Endodermal cell (in vitro differentiated cells): ENCODE measurements around the gene CLIC1. TPM values are rescaled to one million over a fixed set of nuclear protein-coding genes. Genes with fewer than 3 reads are reported as not detected.
A peak's percentile ranks its signal among the peaks of the same experiment; 100 is the strongest.

Source experiments
- DNase-seq: peaks from one replicate; pipeline ENCODE4 v3.0.0-alpha.2; 2017
- H3K27ac ChIP-seq: 2 replicates; pipeline ENCODE4 v1.5.1; 2013; ENCODE audit warnings: mild to moderate bottlenecking, low read depth, low read length, moderate library complexity
- H3K27me3 ChIP-seq: 2 replicates; pipeline ENCODE4 v1.6.1; 2013; ENCODE audit warnings: mild to moderate bottlenecking, low read length, moderate library complexity; ENCODE audit not compliant: insufficient read depth, control insufficient read depth, poor library complexity, severe bottlenecking
- H3K36me3 ChIP-seq: 2 replicates; pipeline ENCODE4 v1.7.0; 2013; ENCODE audit warnings: mild to moderate bottlenecking, low read length, moderate library complexity; ENCODE audit not compliant: control insufficient read depth, insufficient read depth
- H3K4me1 ChIP-seq: one replicate; pipeline ENCODE4 v1.7.0; 2013; ENCODE audit warnings: low read length; ENCODE audit not compliant: control insufficient read depth, insufficient read depth
- H3K4me3 ChIP-seq: 2 replicates; pipeline ENCODE4 v1.5.1; 2013; ENCODE audit warnings: mild to moderate bottlenecking, low read length, moderate library complexity
- H3K9ac ChIP-seq: 2 replicates; pipeline ENCODE4 v1.6.1; 2013; ENCODE audit warnings: mild to moderate bottlenecking, low read length, moderate library complexity; ENCODE audit not compliant: poor library complexity, severe bottlenecking; ENCODE audit errors: extremely low read depth
- H3K9me3 ChIP-seq: 2 replicates; pipeline ENCODE4 v1.6.1; 2013; ENCODE audit warnings: mild to moderate bottlenecking, low read length, moderate library complexity; ENCODE audit not compliant: control insufficient read depth
- H3K27ac Mint-ChIP-seq: 2 replicates; pipeline ENCODE4 v1.8.0; 2020; ENCODE audit warnings: mixed read lengths
- H3K27me3 Mint-ChIP-seq: 2 replicates; pipeline ENCODE4 v1.8.0; 2021; ENCODE audit warnings: mild to moderate bottlenecking, mixed read lengths; ENCODE audit not compliant: insufficient read depth
- H3K36me3 Mint-ChIP-seq: 2 replicates; pipeline ENCODE4 v1.8.0; 2020; ENCODE audit warnings: low read depth, mixed read lengths
- H3K4me1 Mint-ChIP-seq: 2 replicates; pipeline ENCODE4 v1.8.0; 2020; ENCODE audit warnings: mixed read lengths
- H3K4me3 Mint-ChIP-seq: 2 replicates; pipeline ENCODE4 v1.8.0; 2020; ENCODE audit warnings: mild to moderate bottlenecking, moderate library complexity, mixed read lengths
- H3K9me3 Mint-ChIP-seq: 2 replicates; pipeline ENCODE4 v1.8.0; 2020; ENCODE audit warnings: mild to moderate bottlenecking, mixed read lengths
- WGBS, 2 experiments: methylation state at CpG; one replicate each; pipeline versions ENCODE4 v1.1.5 to v1.1.7; 2013; ENCODE audit warnings: missing lambda C conversion rate in 2 of 2, mixed read lengths in 1 of 2; ENCODE audit not compliant: insufficient coverage in 1 of 2, insufficient read length in 1 of 2; 5-methylcytosine and 5-hydroxymethylcytosine counted together
- total RNA-seq, 2 donors: library from RNA; stranded (reverse); fragmentation: NEBNext Ultra II Directional in 1 of 2; extraction: Animal tissue kit (Norgen Biotek cat#: 25700) in 1 of 2; gene quantifications; 2 replicates in 1 of 2; 3 replicates in 1 of 2; pipeline ENCODE4 v1.2.1, GENCODE V29; 2021
- TF ChIP-seq, protein P1 (sequence below): fragments of 200-600 bp; sonication (generic); conservative IDR thresholded peaks from 2 replicates; pipeline ENCODE4 v1.5.0; 2021; ENCODE audit warnings: antibody characterized with exemption, mild to moderate bottlenecking

Gene CLIC1
- total RNA-seq, 2 donors from 2014 or later: 289 to 380 TPM

DNA sequence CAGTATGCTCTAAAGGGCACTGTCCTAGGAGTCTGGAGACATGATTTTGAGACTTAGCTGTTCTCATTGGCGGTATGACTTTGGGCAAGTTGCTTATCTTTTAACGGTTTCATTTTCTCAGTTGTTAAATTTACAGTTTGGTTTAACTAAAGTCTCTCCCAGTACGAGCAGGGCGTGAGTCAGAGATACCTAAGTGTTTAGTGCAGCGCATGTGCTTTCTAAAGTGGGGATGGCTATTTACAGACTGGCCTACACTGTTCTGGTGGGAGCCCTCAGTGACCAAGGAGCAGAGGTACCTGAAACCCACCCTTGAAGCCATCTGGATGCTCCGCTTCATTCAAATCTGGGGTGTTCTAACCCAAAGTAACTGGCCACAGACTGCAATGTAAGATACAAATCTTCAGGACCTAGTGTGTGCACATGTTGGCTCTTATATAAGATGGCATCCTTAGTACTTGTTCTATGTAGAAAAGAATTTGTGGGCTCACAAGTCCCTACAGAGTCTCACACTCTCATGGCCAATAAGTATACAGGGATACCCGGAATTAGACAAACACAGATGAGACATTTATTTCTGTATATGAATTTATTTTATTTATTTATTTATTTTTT, 14.2 kb upstream of the CLIC1 start:
- H3K27me3 ChIP-seq: no peaks in the 10 kb centered on the region
- Mint-ChIP-seq H3K36me3 (peaks cover 14% of the 10 kb centered on the region), H3K4me3 (no peak overlapping the region), H3K9me3 (no peaks in the 10 kb centered on the region), H3K27me3 (no peaks in the 10 kb centered on the region), H3K4me1 (peaks cover 8% of the 10 kb centered on the region), H3K27ac (no peak overlapping the region)
- TF ChIP-seq, protein P1, sequence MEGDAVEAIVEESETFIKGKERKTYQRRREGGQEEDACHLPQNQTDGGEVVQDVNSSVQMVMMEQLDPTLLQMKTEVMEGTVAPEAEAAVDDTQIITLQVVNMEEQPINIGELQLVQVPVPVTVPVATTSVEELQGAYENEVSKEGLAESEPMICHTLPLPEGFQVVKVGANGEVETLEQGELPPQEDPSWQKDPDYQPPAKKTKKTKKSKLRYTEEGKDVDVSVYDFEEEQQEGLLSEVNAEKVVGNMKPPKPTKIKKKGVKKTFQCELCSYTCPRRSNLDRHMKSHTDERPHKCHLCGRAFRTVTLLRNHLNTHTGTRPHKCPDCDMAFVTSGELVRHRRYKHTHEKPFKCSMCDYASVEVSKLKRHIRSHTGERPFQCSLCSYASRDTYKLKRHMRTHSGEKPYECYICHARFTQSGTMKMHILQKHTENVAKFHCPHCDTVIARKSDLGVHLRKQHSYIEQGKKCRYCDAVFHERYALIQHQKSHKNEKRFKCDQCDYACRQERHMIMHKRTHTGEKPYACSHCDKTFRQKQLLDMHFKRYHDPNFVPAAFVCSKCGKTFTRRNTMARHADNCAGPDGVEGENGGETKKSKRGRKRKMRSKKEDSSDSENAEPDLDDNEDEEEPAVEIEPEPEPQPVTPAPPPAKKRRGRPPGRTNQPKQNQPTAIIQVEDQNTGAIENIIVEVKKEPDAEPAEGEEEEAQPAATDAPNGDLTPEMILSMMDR: no peak
- no peaks in the 10 kb centered on the region for H3K4me1 ChIP-seq
- H3K9me3 ChIP-seq: no peaks in the 10 kb centered on the region
- 89 to 95% methylated on average over 3 to 6 of the region's 7 CpGs for WGBS, 2 experiments
- no peaks in the 10 kb centered on the region for H3K36me3 ChIP-seq
- DNase-seq: no peak
- no peak overlapping the region for H3K27ac ChIP-seq
- H3K9ac ChIP-seq: no peak overlapping the region
- no peak overlapping the region for H3K4me3 ChIP-seq

DNA sequence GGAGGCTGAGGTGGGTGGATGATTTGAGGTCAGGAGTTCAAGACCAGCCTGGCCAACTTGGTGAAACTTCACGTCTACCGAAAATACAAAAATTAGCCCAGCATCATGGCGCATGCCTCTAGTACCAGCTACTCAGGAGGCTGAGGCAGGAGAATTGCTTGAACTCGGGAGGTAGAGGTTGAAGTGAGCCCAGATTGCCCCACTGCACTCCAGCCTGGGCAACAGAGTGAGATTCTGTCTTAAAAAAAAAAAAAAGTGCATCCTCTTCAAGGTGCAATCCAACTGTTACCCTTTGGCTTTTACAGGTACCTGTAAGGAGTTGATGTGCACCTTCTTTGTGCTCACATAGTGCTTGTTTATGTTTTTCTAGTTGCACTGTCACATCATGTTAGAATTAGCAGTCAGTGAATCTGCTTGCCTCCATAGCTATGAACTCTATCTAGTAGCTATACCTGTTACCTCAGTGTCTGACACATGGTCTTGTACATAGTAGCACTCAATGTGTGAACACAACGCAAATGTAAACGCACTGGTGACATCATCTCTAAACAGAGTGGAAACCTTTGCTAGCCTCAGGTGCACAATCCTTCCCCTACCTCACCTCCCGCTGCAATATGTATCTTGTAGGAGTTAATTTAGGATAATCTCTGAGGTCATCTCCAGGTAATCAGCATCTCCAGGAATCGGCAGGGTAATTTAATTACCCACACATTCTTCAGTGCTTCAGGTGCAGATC, 13.1 kb upstream of the CLIC1 start:
- DNase-seq: no peak
- H3K9me3 Mint-ChIP-seq: no peaks in the 10 kb centered on the region
- no peak overlapping the region for H3K27ac Mint-ChIP-seq
- no peak overlapping the region for H3K27ac ChIP-seq
- no peaks in the 10 kb centered on the region for H3K36me3 ChIP-seq
- H3K4me3 Mint-ChIP-seq: no peak overlapping the region
- no peaks in the 10 kb centered on the region for H3K9me3 ChIP-seq
- H3K4me3 ChIP-seq: no peak overlapping the region
- peaks cover 13% of the 10 kb centered on the region for H3K4me1 Mint-ChIP-seq
- WGBS, 2 experiments: 87 to 90% methylated on average over 4 to 8 of the region's 8 CpGs
- TF ChIP-seq, protein P1: no peak
- no peaks in the 10 kb centered on the region for H3K4me1 ChIP-seq
- no peaks in the 10 kb centered on the region for H3K27me3 Mint-ChIP-seq
- no peak overlapping the region for H3K9ac ChIP-seq
- peaks cover 14% of the 10 kb centered on the region for H3K36me3 Mint-ChIP-seq
- no peaks in the 10 kb centered on the region for H3K27me3 ChIP-seq

DNA sequence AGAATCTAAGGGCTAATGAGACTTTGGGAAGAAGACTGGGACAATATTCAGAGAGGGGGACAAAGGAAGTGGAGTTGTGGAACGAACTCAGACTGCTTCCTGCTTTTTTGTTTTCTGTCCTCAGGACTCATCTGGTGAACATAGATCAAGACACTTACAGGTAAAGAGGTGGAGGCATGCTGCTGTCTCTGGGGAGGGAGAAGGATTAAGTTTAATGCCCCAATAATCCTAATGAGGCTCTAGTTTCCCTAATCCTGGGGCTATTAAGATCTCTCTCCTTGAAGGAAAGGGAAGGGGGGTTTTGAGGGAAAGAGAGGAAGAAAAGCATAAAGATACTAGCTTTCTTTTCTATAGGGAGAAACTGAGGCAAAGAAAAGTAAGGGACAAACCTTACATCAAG, 8.1 kb upstream of the CLIC1 start:
- no peak overlapping the region for H3K27ac ChIP-seq
- peaks cover 5% of the 10 kb centered on the region for H3K36me3 ChIP-seq
- TF ChIP-seq, protein P1: no peak
- peaks cover 24% of the 10 kb centered on the region for H3K36me3 Mint-ChIP-seq
- WGBS, 2 experiments: 77 to 92% methylated on average over 1 of the region's 1 CpG
- H3K4me1 Mint-ChIP-seq: peaks cover 22% of the 10 kb centered on the region
- H3K4me3 ChIP-seq: no peak overlapping the region
- H3K27ac Mint-ChIP-seq: peak overlapping the region; percentile 54
- no peaks in the 10 kb centered on the region for H3K4me1 ChIP-seq
- DNase-seq: no peak
- H3K27me3 Mint-ChIP-seq: no peaks in the 10 kb centered on the region
- no peak overlapping the region for H3K4me3 Mint-ChIP-seq
- H3K9ac ChIP-seq: no peak overlapping the region
- H3K27me3 ChIP-seq: no peaks in the 10 kb centered on the region
- no peaks in the 10 kb centered on the region for H3K9me3 Mint-ChIP-seq
- H3K9me3 ChIP-seq: no peaks in the 10 kb centered on the region
